HepG2 (cell line): ENCODE measurements around the gene NEDD8. TPM values are rescaled to one million over a fixed set of nuclear protein-coding genes. Genes with fewer than 3 reads are reported as not detected.

ENCODE experiments used
- CREBL2 ChIP-seq: sonication (generic); formaldehyde crosslinking; IDR thresholded peaks from 2 replicates; pipeline ENCODE4 v1.8.1; 2023; ENCODE audit warnings: missing genetic modification reagents, mild to moderate bottlenecking, borderline replicate concordance
- MXD3 ChIP-seq: IDR thresholded peaks from 2 replicates; pipeline ENCODE4 v1.6.1; 2016; ENCODE audit warnings: mild to moderate bottlenecking, missing biosample characterization, missing genetic modification reagents
- NFE2 ChIP-seq: sonication (generic); formaldehyde crosslinking; IDR thresholded peaks from 2 replicates; pipeline ENCODE4 v1.4.0; 2020; ENCODE audit warnings: missing genetic modification reagents
- NPAS2 ChIP-seq: sonication (generic); formaldehyde crosslinking; IDR thresholded peaks from 2 replicates; pipeline ENCODE4 v1.8.0; 2022; ENCODE audit warnings: mild to moderate bottlenecking, missing genetic modification reagents, borderline replicate concordance
- PRDM4 ChIP-seq: sonication (generic); formaldehyde crosslinking; IDR thresholded peaks from 2 replicates; pipeline ENCODE4 v1.9.0; 2021; ENCODE audit warnings: missing genetic modification reagents, borderline replicate concordance
- RXRA ChIP-seq: sonication (generic); formaldehyde crosslinking; IDR thresholded peaks from 2 replicates; pipeline ENCODE4 v1.5.1; 2020; ENCODE audit warnings: missing genetic modification reagents
- SNAPC5 ChIP-seq: sonication (generic); formaldehyde crosslinking; IDR thresholded peaks from 2 replicates; pipeline ENCODE4 v1.8.1; 2023; ENCODE audit warnings: mild to moderate bottlenecking, missing genetic modification reagents, borderline replicate concordance
- SOX13 ChIP-seq, 3 experiments: fragments of 450-650 bp in 1 of 3; sonication (generic) in 1 of 3; formaldehyde crosslinking in 1 of 3; IDR thresholded peaks in 2 of 3; conservative IDR thresholded peaks in 1 of 3; 2 replicates each; pipeline versions ENCODE4 v1.5.0 to v1.6.1; 2016 to 2020; ENCODE audit warnings: antibody characterized with exemption in 1 of 3, mild to moderate bottlenecking in 1 of 3, missing compliant biosample characterization in 1 of 3, missing genetic modification reagents in 1 of 3, moderate library complexity in 1 of 3
- STAT5B ChIP-seq: sonication (generic); formaldehyde crosslinking; IDR thresholded peaks from 2 replicates; pipeline ENCODE4 v1.4.0; 2020; ENCODE audit warnings: missing genetic modification reagents
- YEATS2 ChIP-seq: sonication (generic); formaldehyde crosslinking; IDR thresholded peaks from 2 replicates; pipeline ENCODE4 v1.4.0; 2020; ENCODE audit warnings: missing genetic modification reagents, borderline replicate concordance
- ZBTB34 ChIP-seq: sonication (generic); formaldehyde crosslinking; IDR thresholded peaks from 2 replicates; pipeline ENCODE4 v1.8.0; 2022; ENCODE audit warnings: mild to moderate bottlenecking, missing genetic modification reagents
- ZEB1 ChIP-seq: IDR thresholded peaks from 2 replicates; pipeline ENCODE4 v1.6.1; 2012; ENCODE audit warnings: mild to moderate bottlenecking, low read depth, inconsistent platforms; ENCODE audit not compliant: insufficient replicate concordance
- ZNF235 ChIP-seq: sonication (generic); formaldehyde crosslinking; IDR thresholded peaks from 2 replicates; pipeline ENCODE4 v1.8.1; 2023; ENCODE audit warnings: mild to moderate bottlenecking, missing genetic modification reagents, borderline replicate concordance
- ZNF276 ChIP-seq: sonication (generic); formaldehyde crosslinking; IDR thresholded peaks from 2 replicates; pipeline ENCODE4 v1.4.0; 2020; ENCODE audit warnings: mild to moderate bottlenecking, low read depth, missing genetic modification reagents
- ZNF331 ChIP-seq: sonication (generic); formaldehyde crosslinking; IDR thresholded peaks from 2 replicates; pipeline ENCODE4 v1.4.0; 2020; ENCODE audit warnings: missing genetic modification reagents
- ZNF333 ChIP-seq: sonication (generic); formaldehyde crosslinking; IDR thresholded peaks from 2 replicates; pipeline ENCODE4 v1.4.0; 2020; ENCODE audit warnings: mild to moderate bottlenecking, missing genetic modification reagents, borderline replicate concordance
- ZNF580 ChIP-seq: IDR thresholded peaks from 2 replicates; pipeline ENCODE4 v1.6.1; 2016; ENCODE audit warnings: low read depth, borderline replicate concordance
- ZNF746 ChIP-seq: sonication (generic); formaldehyde crosslinking; IDR thresholded peaks from 2 replicates; pipeline ENCODE4 v1.8.0; 2022; ENCODE audit warnings: mild to moderate bottlenecking, missing genetic modification reagents
- ZNF782 ChIP-seq: sonication (generic); formaldehyde crosslinking; IDR thresholded peaks from 2 replicates; pipeline ENCODE4 v1.4.0; 2020; ENCODE audit warnings: missing genetic modification reagents, mild to moderate bottlenecking, borderline replicate concordance
- ZNF816 ChIP-seq: sonication (generic); formaldehyde crosslinking; IDR thresholded peaks from 2 replicates; pipeline ENCODE4 v1.8.0; 2022; ENCODE audit warnings: missing genetic modification reagents, mild to moderate bottlenecking, borderline replicate concordance
- polyA plus RNA-seq, 8 experiments: library from polyadenylated mRNA; depleted of rRNA in 3 of 8; stranded (reverse) in 7 of 8; unstranded in 1 of 8; fragments of >200 nt; fragmentation: Illumina TruSeq in 4 of 8; extraction: Trizol in 4 of 8; gene quantifications; 2 replicates each; pipeline versions ENCODE4 v1.2.1 to v1.2.3, GENCODE V29; 2011 to 2016; ENCODE audit warnings: low read depth in 4 of 8, missing spikeins in 1 of 8, mixed read lengths in 1 of 8; ENCODE audit not compliant: insufficient read depth in 1 of 8
- total RNA-seq, 5 experiments: library from RNA; depleted of rRNA; stranded (reverse); fragments of >200 nt; fragmentation: Illumina TruSeq; extraction: Trizol; gene quantifications; 2 replicates each; pipeline ENCODE4 v1.2.3, GENCODE V29; 2016; ENCODE audit warnings: low read depth in 1 of 5

Gene NEDD8
- total and polyA plus RNA-seq, 2 of the 13 experiments (the other 11 are each of a cell fraction or from before 2014, with no cell fraction given): 535 to 713 TPM

GRCh38 chr14:24232645-24233537 lies 724 bp upstream of the NEDD8 start, which contains the start of gene GMPR2 (continued):
- TF ChIP-seq ZBTB34 (CRISPR knock-in tag): 0 out of 2 replicates have a peak, but pooled peaks have one; percentile 37
- TF ChIP-seq SOX13 (IDR thresholded peaks at IDR 0.05): no peak
- peak in 1 of 2 experiments; percentile 45; a peak in 2 of 4 replicates for TF ChIP-seq SOX13 (CRISPR knock-in tag; conservative IDR thresholded peaks at IDR 0.05 in 1 of 2, IDR thresholded peaks at IDR 0.05 in 1 of 2)
- TF ChIP-seq ZNF816: peak; percentile 82
- TF ChIP-seq RXRA (CRISPR knock-in tag): peak; percentile 60
- TF ChIP-seq ZNF746 (CRISPR knock-in tag): 0 out of 2 replicates have a peak, but pooled peaks have one; percentile 8
- 0 out of 2 replicates have a peak, but pooled peaks have one; percentile 20 for TF ChIP-seq NPAS2 (CRISPR knock-in tag)
- peak; percentile 22; the same call in 1 of the 2 replicates for TF ChIP-seq STAT5B (CRISPR knock-in tag)
- peak; percentile 93; the same call in 1 of the 2 replicates for TF ChIP-seq SNAPC5 (CRISPR knock-in tag)
- no peak; the same call in 1 of the 2 replicates for TF ChIP-seq CREBL2 (CRISPR knock-in tag)
- peak; percentile 98; the same call in 1 of the 2 replicates for TF ChIP-seq ZNF235 (CRISPR knock-in tag)
- no peak for TF ChIP-seq PRDM4 (CRISPR knock-in tag)
- no peak for TF ChIP-seq NFE2 (CRISPR knock-in tag)
- no peak; the same call in 1 of the 2 replicates for TF ChIP-seq ZNF782 (CRISPR knock-in tag)
- no peak; the same call in 1 of the 2 replicates for TF ChIP-seq ZNF331
- TF ChIP-seq YEATS2 (CRISPR knock-in tag): peak; percentile 79
- 0 out of 2 replicates have a peak, but pooled peaks have one; percentile 31 for TF ChIP-seq MXD3
- TF ChIP-seq ZNF333: peak; percentile 98
- peak; percentile 33; the same call in 1 of the 2 replicates for TF ChIP-seq ZNF580
- peak; percentile 50; the same call in 1 of the 2 replicates for TF ChIP-seq ZNF276
- no peak for TF ChIP-seq ZEB1
